IMR-90 (cell line): Measurements from ENCODE around the gene RASGRP3. TPM values are rescaled to one million over a fixed set of nuclear protein-coding genes. Genes with fewer than 3 reads are reported as not detected.
A peak's percentile ranks its signal among the peaks of the same experiment; 100 is the strongest.

Experiments used
- ATAC-seq: fragments of 200-7000 bp; cut with Tn5 transposase; 2 replicates; pipeline ENCODE4 v1.9.1; 2020; ENCODE audit warnings: low read depth, mild to moderate bottlenecking, moderate library complexity
- BruUV-seq: library from RNA; stranded (reverse); fragments of 400-500 nt; replicated peaks from 2 replicates; lab custom pipeline; 2021; lab: Mats Ljungman, UMichigan
- CTCF ChIA-PET: fragments of 300-600 bp; formaldehyde crosslinking; extraction: SDS; loops from one replicate; lab custom pipeline; 2021; ENCODE audit warnings: antibody characterized with exemption; lab: Yijun Ruan, JAX
- POLR2A ChIA-PET: fragments of 300-600 bp; sonication (Branson Sonifier 250); formaldehyde crosslinking; loops from one replicate; lab custom pipeline; 2022; ENCODE audit warnings: antibody characterized with exemption; ENCODE audit not compliant: unreplicated experiment; lab: Charles Lee
- DNase-seq: peaks from one replicate; pipeline ENCODE4 v3.0.0; 2013
- H2AFZ ChIP-seq: replicated peaks from 2 replicates; pipeline ENCODE3; 2013; ENCODE audit warnings: low read length, mild to moderate bottlenecking; ENCODE audit not compliant: poor library complexity
- H2AK5ac ChIP-seq: 2 replicates; pipeline ENCODE4 v1.6.1; 2013; ENCODE audit warnings: low read depth, low read length, inconsistent platforms
- H2AK9ac ChIP-seq: replicated peaks from 2 replicates; pipeline ENCODE3; 2013; ENCODE audit warnings: mild to moderate bottlenecking, low read depth, low read length, moderate library complexity; ENCODE audit not compliant: poor library complexity
- H2BK120ac ChIP-seq: 2 replicates; pipeline ENCODE4 v1.6.1; 2013; ENCODE audit warnings: low read depth, low read length, inconsistent platforms
- H2BK15ac ChIP-seq: 3 replicates; pipeline ENCODE4 v1.6.1; 2013; ENCODE audit warnings: low read depth, low read length, inconsistent platforms
- H2BK20ac ChIP-seq: 2 replicates; pipeline ENCODE4 v1.6.1; 2013; ENCODE audit warnings: low read depth, mild to moderate bottlenecking, inconsistent platforms, low read length, moderate library complexity
- H2BK5ac ChIP-seq: 2 replicates; pipeline ENCODE4 v1.6.1; 2013; ENCODE audit warnings: mild to moderate bottlenecking, low read depth, low read length, inconsistent platforms; ENCODE audit not compliant: poor library complexity, severe bottlenecking
- H3K14ac ChIP-seq: replicated peaks from 2 replicates; pipeline ENCODE4 v1.6.1; 2013; ENCODE audit warnings: low read depth, low read length, inconsistent platforms
- H3K18ac ChIP-seq: 2 replicates; pipeline ENCODE4 v1.6.1; 2013; ENCODE audit warnings: low read depth, low read length, control low read depth
- H3K23ac ChIP-seq: 2 replicates; pipeline ENCODE4 v1.6.1; 2013; ENCODE audit warnings: low read depth, low read length, inconsistent platforms
- H3K27ac ChIP-seq: 2 replicates; pipeline ENCODE4 v1.5.1; 2013; ENCODE audit warnings: mild to moderate bottlenecking, control low read depth, low read length; ENCODE audit not compliant: insufficient read depth
- H3K27me3 ChIP-seq: 2 replicates; pipeline ENCODE4 v1.6.1; 2013; ENCODE audit warnings: low read length; ENCODE audit not compliant: control insufficient read depth, insufficient read depth
- H3K36me3 ChIP-seq: 2 replicates; pipeline ENCODE4 v1.6.1; 2013; ENCODE audit warnings: low read length, mixed read lengths; ENCODE audit not compliant: control insufficient read depth, insufficient read depth
- H3K4ac ChIP-seq: 2 replicates; pipeline ENCODE4 v1.6.1; 2013; ENCODE audit warnings: low read depth, low read length, inconsistent platforms
- H3K4me1 ChIP-seq: 2 replicates; pipeline ENCODE4 v1.6.1; 2013; ENCODE audit warnings: low read length, mixed read lengths; ENCODE audit not compliant: control insufficient read depth, insufficient read depth
- H3K4me2 ChIP-seq: 2 replicates; pipeline ENCODE4 v1.6.1; 2013; ENCODE audit warnings: low read depth, mild to moderate bottlenecking, control low read depth, low read length, moderate library complexity
- H3K4me3 ChIP-seq: 2 replicates; pipeline ENCODE4 v1.5.1; 2013; ENCODE audit warnings: low read depth, mild to moderate bottlenecking, control low read depth, low read length, moderate library complexity; ENCODE audit not compliant: insufficient read depth
- H3K56ac ChIP-seq: 2 replicates; pipeline ENCODE4 v1.6.1; 2013; ENCODE audit warnings: low read length, inconsistent platforms; ENCODE audit not compliant: insufficient read depth; ENCODE audit errors: extremely low read depth
- H3K79me1 ChIP-seq, 2 experiments: 2 replicates each; pipeline ENCODE4 v1.6.1; 2013; ENCODE audit warnings: low read length in 2 of 2, inconsistent platforms in 1 of 2, low read depth in 1 of 2
- H3K9ac ChIP-seq: 2 replicates; pipeline ENCODE4 v1.6.1; 2013; ENCODE audit warnings: low read depth, low read length, control low read depth
- H3K9me1 ChIP-seq: 2 replicates; pipeline ENCODE4 v1.6.1; 2013; ENCODE audit warnings: low read length, inconsistent platforms; ENCODE audit not compliant: insufficient read depth
- H3K9me3 ChIP-seq: 2 replicates; pipeline ENCODE4 v1.6.1; 2013; ENCODE audit warnings: low read length; ENCODE audit not compliant: control insufficient read depth, insufficient read depth
- H4K20me1 ChIP-seq: 2 replicates; pipeline ENCODE4 v1.6.1; 2013; ENCODE audit warnings: low read length, inconsistent platforms; ENCODE audit not compliant: insufficient read depth
- H4K5ac ChIP-seq: 2 replicates; pipeline ENCODE4 v1.6.1; 2013; ENCODE audit warnings: mild to moderate bottlenecking, low read depth, low read length, control low read depth
- H4K8ac ChIP-seq, 2 experiments: 2 replicates each; pipeline ENCODE4 v1.6.1; 2013; ENCODE audit warnings: low read depth in 2 of 2, low read length in 2 of 2, control low read depth in 1 of 2, inconsistent platforms in 1 of 2
- H4K91ac ChIP-seq: 2 replicates; pipeline ENCODE4 v1.6.1; 2013; ENCODE audit warnings: low read depth, low read length, inconsistent platforms; ENCODE audit not compliant: insufficient read depth
- BHLHE40 ChIP-seq: fragments of 150-350 bp; IDR thresholded peaks from 2 replicates; pipeline ENCODE4 v1.6.1; 2016; ENCODE audit warnings: mild to moderate bottlenecking, low read depth, low read length
- CEBPB ChIP-seq: IDR thresholded peaks from 2 replicates; pipeline ENCODE4 v1.6.1; 2012; ENCODE audit warnings: low read depth, low read length, improper control_type of control experiment
- CHD1 ChIP-seq: IDR thresholded peaks from 2 replicates; pipeline ENCODE4 v1.6.1; 2012; ENCODE audit warnings: low read depth, low read length, improper control_type of control experiment
- CTCF ChIP-seq: conservative IDR thresholded peaks from 2 replicates; pipeline ENCODE4 v1.5.1; 2012; ENCODE audit warnings: mild to moderate bottlenecking, low read depth, low read length, improper control_type of control experiment
- ELK1 ChIP-seq: fragments of 150-350 bp; IDR thresholded peaks from 2 replicates; pipeline ENCODE4 v1.6.1; 2016; ENCODE audit warnings: low read depth, mild to moderate bottlenecking, low read length, moderate library complexity, borderline replicate concordance
- FOS ChIP-seq: fragments of 150-350 bp; IDR thresholded peaks from 2 replicates; pipeline ENCODE4 v1.6.1; 2016; ENCODE audit warnings: low read depth, low read length
- MAFK ChIP-seq: IDR thresholded peaks from 2 replicates; pipeline ENCODE4 v1.6.1; 2012; ENCODE audit warnings: low read depth, low read length, improper control_type of control experiment
- MAZ ChIP-seq: IDR thresholded peaks from 2 replicates; pipeline ENCODE4 v1.6.1; 2012; ENCODE audit warnings: low read depth, mild to moderate bottlenecking, low read length, improper control_type of control experiment, moderate library complexity, borderline replicate concordance
- MXI1 ChIP-seq: IDR thresholded peaks from 2 replicates; pipeline ENCODE4 v1.6.1; 2012; ENCODE audit warnings: low read depth, mild to moderate bottlenecking, low read length, moderate library complexity, borderline replicate concordance
- NFE2L2 ChIP-seq: fragments of 150-350 bp; IDR thresholded peaks from 2 replicates; pipeline ENCODE4 v1.6.1; 2016; ENCODE audit warnings: low read depth, mild to moderate bottlenecking, low read length
- POLR2A ChIP-seq: IDR thresholded peaks from 2 replicates; pipeline ENCODE4 v1.6.1; 2012; ENCODE audit warnings: mild to moderate bottlenecking, low read depth, low read length
- RAD21 ChIP-seq: IDR thresholded peaks from 2 replicates; pipeline ENCODE4 v1.6.1; 2012; ENCODE audit warnings: low read length, improper control_type of control experiment
- RCOR1 ChIP-seq: IDR thresholded peaks from 2 replicates; pipeline ENCODE4 v1.6.1; 2012; ENCODE audit warnings: mild to moderate bottlenecking, low read length, improper control_type of control experiment; ENCODE audit not compliant: insufficient replicate concordance
- RFX5 ChIP-seq: IDR thresholded peaks from 2 replicates; pipeline ENCODE4 v1.8.0; 2012; ENCODE audit warnings: low read depth, mild to moderate bottlenecking, low read length, moderate library complexity
- SMC3 ChIP-seq: fragments of 150-350 bp; IDR thresholded peaks from 2 replicates; pipeline ENCODE4 v1.6.1; 2016; ENCODE audit warnings: low read depth, mild to moderate bottlenecking, antibody characterized with exemption, low read length, moderate library complexity
- USF2 ChIP-seq: fragments of 150-350 bp; IDR thresholded peaks from 2 replicates; pipeline ENCODE4 v1.6.1; 2017; ENCODE audit warnings: mild to moderate bottlenecking, antibody characterized with exemption, low read length, low read depth
- WGBS, 2 experiments: methylation state at CpG; one replicate each; pipeline versions ENCODE4 v1.1.5 to v1.1.7; 2013; ENCODE audit warnings: missing lambda C conversion rate in 2 of 2; ENCODE audit not compliant: insufficient read length in 1 of 2; ENCODE audit errors: extremely low coverage in 2 of 2; 5-methylcytosine and 5-hydroxymethylcytosine counted together
- dilution Hi-C: fragments of 300-500 bp; cut with HindIII; formaldehyde crosslinking; loops from one replicate; pipeline ENCODE4 v1.14.3; 2018; ENCODE audit warnings: low sequenced_read_pairs; ENCODE audit not compliant: unreplicated experiment
- in situ Hi-C: fragments of 300-500 bp; cut with MboI; formaldehyde crosslinking; loops from 3 replicates; pipeline ENCODE4 v1.14.3; 2019; ENCODE audit warnings: low sequenced_read_pairs, inconsistent platforms, mixed read lengths
- intact Hi-C: fragments of 100-400 bp; cut with micrococcal nuclease; formaldehyde crosslinking; loops from 2 replicates; pipeline ENCODE4 v1.10.0; 2022
- polyA plus RNA-seq, 3 experiments: library from polyadenylated mRNA; depleted of rRNA; stranded (reverse); fragments of >200 nt; gene quantifications; 2 replicates each; pipeline ENCODE4 v1.2.3, GENCODE V29; 2012; ENCODE audit warnings: low replicate concordance in 1 of 3
- total RNA-seq: library from RNA; depleted of rRNA; stranded (reverse); fragments of >200 nt; gene quantifications from 2 replicates; pipeline ENCODE4 v1.2.3, GENCODE V29; 2012

The RASGRP3 gene
- total and polyA plus RNA-seq, 2 of the 4 experiments (the other 2 are of a cell fraction) = 1.7 to 3.0 TPM

- DNase-seq (no peak), ATAC-seq (no peak)
- Histone ChIP-seq H3K9ac (no peak overlapping the region), H3K9me3 (peaks cover 6% of the 10 kb centered on the region), H3K56ac (no peak overlapping the region), H3K18ac (no peak overlapping the region), H4K20me1 (no peaks in the 10 kb centered on the region), H3K4me3 (no peak overlapping the region), H3K27ac (no peak overlapping the region), H3K4ac (no peak overlapping the region), H4K91ac (no peak overlapping the region), H3K9me1 (no peaks in the 10 kb centered on the region), H3K79me1 (no peaks in the 10 kb centered on the region), H3K27me3 (no peaks in the 10 kb centered on the region), H4K8ac (no peak overlapping the region), H3K23ac (no peak overlapping the region), H3K4me2 (no peak overlapping the region), H3K4me1 (peaks cover 4% of the 10 kb centered on the region; the same call in 1 of the 2 replicates), H2AK9ac (no peak overlapping the region), H2AFZ (no peak overlapping the region), H2BK20ac (no peak overlapping the region), H2BK120ac (peak overlapping the region; percentile 28; the same call in 1 of the 2 replicates), H2BK5ac (no peak overlapping the region), H3K36me3 (no peaks in the 10 kb centered on the region), H4K5ac (no peak overlapping the region; the same call in 1 of the 2 replicates), H2BK15ac (no peak overlapping the region), H2AK5ac (no peak overlapping the region), H3K14ac (no peak overlapping the region)
- intact Hi-C loops = no loop called here
- ChIA-PET CTCF (no interaction called here), POLR2A (no interaction called here)
- TF ChIP-seq SMC3 (no peak), NFE2L2 (no peak), BHLHE40 (no peak), RAD21 (no peak), MXI1 (no peak), MAFK (no peak), RFX5 (no peak), RCOR1 (no peak), FOS (no peak), CEBPB (no peak), POLR2A (no peak), ELK1 (no peak), CTCF (no peak), CHD1 (no peak), USF2 (no peak), MAZ (no peak)
- BruUV-seq = no TSS peak
- WGBS, 2 experiments = no CpG with 5 or more reads among the region's 2 CpGs
- in situ Hi-C loops = no loop called here
- dilution Hi-C loops = no loop called here
Measured at GRCh38 chr2:33482518-33482917, 6.1 kb downstream of the RASGRP3 start.
